ENCODE data around the gene AKAP12. TPM values are rescaled to one million over a fixed set of nuclear protein-coding genes. Genes with fewer than 3 reads are reported as not detected.

AKAP12 gene
- total RNA-seq, 2 donors from 2014 or later = 102 to 167 TPM

DNA sequence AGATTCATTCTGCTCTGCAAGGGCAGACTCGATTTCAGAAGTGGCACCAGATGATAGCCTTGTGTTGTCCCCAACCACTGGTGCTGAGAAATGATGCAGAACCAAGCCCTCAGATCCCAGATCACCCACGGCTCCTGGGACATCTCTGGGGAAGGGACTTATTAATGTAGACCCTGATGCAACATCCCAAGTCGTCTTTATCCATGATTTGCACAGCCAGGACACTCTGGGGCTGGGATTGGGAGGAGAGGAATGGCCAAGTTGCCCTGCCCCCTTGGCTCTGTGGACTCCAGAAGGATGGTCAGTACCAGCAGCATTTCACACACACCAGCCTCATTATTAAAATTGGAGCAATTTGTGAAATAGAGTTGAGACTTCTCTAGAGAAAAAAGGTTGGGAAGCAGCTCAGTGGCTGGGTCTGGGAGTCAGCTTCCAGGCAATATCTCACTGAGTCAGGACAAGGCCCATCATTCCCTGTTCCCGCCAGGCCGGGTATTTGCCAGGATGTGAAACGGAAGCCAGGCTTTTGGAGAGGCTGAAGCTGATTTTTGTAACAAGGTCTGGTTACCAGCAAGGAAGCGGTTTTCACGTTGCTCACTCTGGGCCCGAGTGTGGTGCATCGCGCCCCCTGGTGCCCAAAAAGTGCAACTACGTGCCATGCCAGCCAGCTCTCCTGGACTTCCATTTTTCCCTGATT, 84.2 kb downstream of the AKAP12 start:
- Histone ChIP-seq H3K27me3 (replicated peaks; ENCODE audit: insufficient read depth) (no peaks in the 10 kb centered on the region), H3K36me3 (no peaks in the 10 kb centered on the region), H3K4me3 (peak overlapping the region; percentile 72), H3K4me1 (ENCODE audit: control insufficient read depth in 1 of 2, low read depth in 2 of 2) (peaks cover 0 to 16% of the 10 kb centered on the region in 2 donors), H3K27ac (peak overlapping the region; percentile 10 to 21), H3K9me3 (no peaks in the 10 kb centered on the region)
- TF ChIP-seq, protein P1, sequence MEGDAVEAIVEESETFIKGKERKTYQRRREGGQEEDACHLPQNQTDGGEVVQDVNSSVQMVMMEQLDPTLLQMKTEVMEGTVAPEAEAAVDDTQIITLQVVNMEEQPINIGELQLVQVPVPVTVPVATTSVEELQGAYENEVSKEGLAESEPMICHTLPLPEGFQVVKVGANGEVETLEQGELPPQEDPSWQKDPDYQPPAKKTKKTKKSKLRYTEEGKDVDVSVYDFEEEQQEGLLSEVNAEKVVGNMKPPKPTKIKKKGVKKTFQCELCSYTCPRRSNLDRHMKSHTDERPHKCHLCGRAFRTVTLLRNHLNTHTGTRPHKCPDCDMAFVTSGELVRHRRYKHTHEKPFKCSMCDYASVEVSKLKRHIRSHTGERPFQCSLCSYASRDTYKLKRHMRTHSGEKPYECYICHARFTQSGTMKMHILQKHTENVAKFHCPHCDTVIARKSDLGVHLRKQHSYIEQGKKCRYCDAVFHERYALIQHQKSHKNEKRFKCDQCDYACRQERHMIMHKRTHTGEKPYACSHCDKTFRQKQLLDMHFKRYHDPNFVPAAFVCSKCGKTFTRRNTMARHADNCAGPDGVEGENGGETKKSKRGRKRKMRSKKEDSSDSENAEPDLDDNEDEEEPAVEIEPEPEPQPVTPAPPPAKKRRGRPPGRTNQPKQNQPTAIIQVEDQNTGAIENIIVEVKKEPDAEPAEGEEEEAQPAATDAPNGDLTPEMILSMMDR (IDR thresholded peaks at IDR 0.05) = peak; percentile 98
- DNase-seq (ENCODE audit: low spot score) = peak; percentile 63
- peak; percentile 85 for ATAC-seq (ENCODE audit: insufficient number of reproducible peaks, low FRiP score, low read depth)

DNA sequence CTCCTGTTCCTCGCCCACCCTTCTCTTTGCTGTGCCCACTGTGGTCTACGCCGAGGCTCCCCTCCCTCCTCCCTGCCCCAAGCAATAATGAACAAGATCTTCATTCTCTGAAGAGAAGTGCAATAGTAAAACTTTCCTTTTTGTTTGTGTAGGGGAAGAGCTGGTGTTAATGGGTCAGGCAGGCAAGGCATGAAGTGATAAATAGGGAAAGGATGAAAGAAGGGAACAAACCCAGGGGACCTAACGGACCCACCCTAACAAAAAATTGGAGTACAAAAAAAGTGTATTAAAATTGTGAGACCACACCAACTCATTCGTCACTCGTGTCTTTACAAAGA, 84.7 kb downstream of the AKAP12 start:
- ATAC-seq (ENCODE audit: insufficient number of reproducible peaks, low FRiP score, low read depth) = no peak
- Histone ChIP-seq H3K27me3 (replicated peaks; ENCODE audit: insufficient read depth) (no peaks in the 10 kb centered on the region), H3K27ac (no peak overlapping the region), H3K4me3 (peak overlapping the region; percentile 72), H3K9me3 (no peaks in the 10 kb centered on the region), H3K36me3 (no peaks in the 10 kb centered on the region), H3K4me1 (ENCODE audit: control insufficient read depth in 1 of 2, low read depth in 2 of 2) (peaks cover 0 to 16% of the 10 kb centered on the region in 2 donors)
- TF ChIP-seq, protein P1 (IDR thresholded peaks at IDR 0.05) = no peak
- DNase-seq (ENCODE audit: low spot score) = no peak

DNA sequence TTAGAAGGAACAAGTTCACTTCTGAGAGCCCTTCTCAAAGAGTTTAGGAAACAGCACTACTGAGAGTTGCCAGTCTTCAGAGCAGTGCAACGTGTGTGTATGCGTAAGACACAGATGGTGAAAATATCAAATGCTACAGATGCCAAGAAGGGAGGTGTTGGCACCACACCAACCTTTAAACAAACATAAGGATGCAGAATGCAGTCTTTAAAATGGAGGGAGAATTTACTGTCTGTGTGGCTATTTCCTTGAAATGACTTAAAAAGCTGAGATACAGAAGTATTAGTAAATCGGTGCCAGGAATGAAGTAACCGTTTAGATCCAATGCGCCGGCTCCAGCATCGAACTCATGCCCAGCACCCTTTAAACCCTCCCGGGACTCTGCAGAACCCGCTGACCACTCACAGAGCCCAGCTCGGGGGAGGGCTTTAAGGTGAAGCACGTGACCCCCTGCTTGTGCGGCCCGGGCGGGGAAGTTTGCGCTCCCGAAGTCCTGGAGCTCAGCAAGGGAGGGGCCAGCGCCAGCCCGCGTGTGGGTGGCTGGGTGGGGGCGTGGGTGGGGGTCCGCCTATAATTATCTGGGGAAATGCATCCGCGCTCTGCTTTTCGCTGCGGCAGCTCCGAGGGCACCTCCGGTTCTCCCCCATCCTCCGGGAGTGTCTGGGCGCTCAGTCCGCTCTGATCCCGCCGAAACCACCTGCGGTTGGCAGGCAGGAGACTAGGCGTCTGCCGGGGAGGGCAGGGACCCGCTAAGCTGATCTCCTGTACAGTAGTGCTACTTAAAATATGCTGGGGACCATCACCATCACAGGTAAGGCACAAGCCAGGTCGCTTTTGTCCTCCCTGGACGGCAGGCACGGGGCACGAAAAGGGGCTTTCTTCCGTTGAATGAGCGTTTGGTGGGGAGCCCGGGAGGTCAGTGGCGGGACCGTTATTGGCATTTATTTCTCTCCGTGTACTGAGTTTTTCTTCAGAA, 85.6 kb downstream of the AKAP12 start:
- Histone ChIP-seq H3K4me1 (ENCODE audit: control insufficient read depth in 1 of 2, low read depth in 2 of 2) (peaks cover 0 to 16% of the 10 kb centered on the region in 2 donors), H3K27me3 (replicated peaks; ENCODE audit: insufficient read depth) (no peaks in the 10 kb centered on the region), H3K36me3 (no peaks in the 10 kb centered on the region), H3K9me3 (no peaks in the 10 kb centered on the region), H3K4me3 (peak overlapping the region; percentile 72), H3K27ac (peak overlapping the region; percentile 51 to 52)
- TF ChIP-seq, protein P1 (IDR thresholded peaks at IDR 0.05) = no peak
- no peak for ATAC-seq (ENCODE audit: insufficient number of reproducible peaks, low FRiP score, low read depth)
- peak; percentile 34 for DNase-seq (ENCODE audit: low spot score)

DNA sequence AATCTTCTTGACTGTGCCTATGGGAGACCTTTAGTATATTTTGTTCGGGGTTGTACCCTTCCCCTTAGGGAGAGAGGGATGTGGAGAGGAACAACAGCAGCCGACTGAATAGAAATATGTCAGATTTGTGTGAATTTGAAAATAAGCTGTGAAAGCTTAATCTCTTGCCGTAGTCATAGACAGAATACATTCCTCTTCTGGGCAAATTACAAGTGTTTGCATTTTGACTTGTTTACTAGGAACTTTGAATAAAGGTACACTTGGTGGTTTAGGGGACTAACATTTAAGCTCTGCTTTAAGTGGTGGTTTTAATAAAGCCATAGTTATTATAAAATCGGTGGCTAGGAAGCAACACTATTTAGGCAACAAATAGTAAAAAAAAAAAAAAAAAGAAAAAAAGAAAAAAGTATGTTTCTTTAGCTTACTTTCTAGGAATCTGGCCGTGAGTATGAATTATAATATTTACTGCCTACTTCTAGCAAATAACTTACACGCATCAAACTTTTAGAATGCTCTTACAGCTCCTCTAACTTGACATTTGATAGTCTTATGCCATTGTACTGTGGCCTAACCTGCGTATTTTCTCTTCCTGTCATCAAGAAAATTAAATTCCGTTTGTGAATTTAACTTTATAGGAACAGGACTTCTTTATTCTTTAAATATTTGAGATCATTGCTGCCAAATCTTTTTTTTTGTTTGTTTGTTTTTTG, 86.5 kb downstream of the AKAP12 start:
- Histone ChIP-seq H3K9me3 (no peaks in the 10 kb centered on the region), H3K36me3 (no peaks in the 10 kb centered on the region), H3K27ac (peak overlapping the region; percentile 51 to 52), H3K4me3 (peak overlapping the region; percentile 72), H3K27me3 (replicated peaks; ENCODE audit: insufficient read depth) (no peaks in the 10 kb centered on the region), H3K4me1 (ENCODE audit: control insufficient read depth in 1 of 2, low read depth in 2 of 2) (peaks cover 0 to 16% of the 10 kb centered on the region in 2 donors)
- ATAC-seq (ENCODE audit: insufficient number of reproducible peaks, low FRiP score, low read depth) = no peak
- DNase-seq (ENCODE audit: low spot score) = no peak
- TF ChIP-seq, protein P1 (IDR thresholded peaks at IDR 0.05) = no peak

Data from thoracic aorta (tissue), 2 donors.